ENCODE measurements around the gene LPAR2.
"Not testable (repeated sequence)": the region's sequence is repeated elsewhere in the genome, so short reads cannot be mapped to it uniquely, and the experiment has no call there.

The LPAR2 gene

GRCh38 chr19:19619181-19619848 lies 8.7 kb downstream of the LPAR2 start:
- no peak for TF ChIP-seq Cebpa-rat (IDR thresholded peaks at IDR 0.05)
- Histone ChIP-seq H4K20me1 (peaks cover 0 to 14% (median 0%) of the 10 kb centered on the region in 11 experiments; a peak in 3 of 22 replicates), H3K9ac (peak overlapping the region in 7 of 11 experiments; percentile 24 to 59 (median 50); a peak in 7 of 22 replicates), H3K4me2 (peak overlapping the region; percentile 61 to 97 (median 84)), H3K4me1 (peaks cover 15 to 32% (median 25%) of the 10 kb centered on the region in 10 experiments), H3K27me3 (no peaks in the 10 kb centered on the region), H3K9me3 (replicated peaks in 1 of 11) (no peaks in the 10 kb centered on the region), H3K4me3 (peak overlapping the region in 6 of 10 experiments; percentile 25 to 67 (median 47); a peak in 7 of 20 replicates), H3K27ac (peak overlapping the region in 4 of 11 experiments; percentile 3 to 67 (median 33); a peak in 4 of 22 replicates), H3K36me3 (peaks cover 0 to 23% (median 11%) of the 10 kb centered on the region in 11 experiments; a peak in 15 of 22 replicates)

GRCh38 chr19:19618219-19619051 lies 9.6 kb downstream of the LPAR2 start, which contains the start of gene PBX4:
PBX4 (minus strand) TSS chr19:19618687; CDS start chr19:19618629, 58 bp downstream.
- Histone ChIP-seq H4K20me1 (peaks cover 0 to 8% (median 0%) of the 10 kb centered on the region in 11 experiments; a peak in 2 of 22 replicates), H3K36me3 (peaks cover 0 to 14% (median 3%) of the 10 kb centered on the region in 11 experiments; a peak in 6 of 22 replicates), H3K4me3 (peak within 1 kb of the TSS; percentile 50 to 67 (median 54)), H3K4me2 (peak within 1 kb of the TSS; percentile 61 to 97 (median 84)), H3K4me1 (peaks cover 14 to 23% (median 18%) of the 10 kb centered on the region in 10 experiments), H3K9ac (peak within 1 kb of the TSS; percentile 50 to 74 (median 67); a peak in 20 of 22 replicates), H3K27me3 (no peaks in the 10 kb centered on the region), H3K9me3 (replicated peaks in 1 of 11) (no peaks in the 10 kb centered on the region), H3K27ac (peak within 1 kb of the TSS in 8 of 11 experiments; percentile 39 to 73 (median 54); a peak in 13 of 22 replicates)
- TF ChIP-seq Cebpa-rat (IDR thresholded peaks at IDR 0.05) = no peak

- no peak for TF ChIP-seq Cebpa-rat (IDR thresholded peaks at IDR 0.05)
- Histone ChIP-seq H3K27ac (no peak overlapping the region), H4K20me1 (peaks cover 0 to 4% (median 0%) of the 10 kb centered on the region in 11 experiments; a peak in 1 of 22 replicates), H3K9ac (no peak overlapping the region), H3K4me1 (peaks cover 14 to 21% (median 18%) of the 10 kb centered on the region in 10 experiments), H3K9me3 (replicated peaks in 1 of 11) (no peaks in the 10 kb centered on the region), H3K4me2 (no peak overlapping the region), H3K4me3 (no peak overlapping the region), H3K27me3 (no peaks in the 10 kb centered on the region), H3K36me3 (no peaks in the 10 kb centered on the region)
Observed at GRCh38 chr19:19615086-19615485, 12.9 kb downstream of the LPAR2 start.

- Histone ChIP-seq H3K9ac (no peak overlapping the region), H4K20me1 (no peaks in the 10 kb centered on the region), H3K27me3 (no peaks in the 10 kb centered on the region), H3K27ac (no peak overlapping the region), H3K9me3 (replicated peaks in 1 of 11) (no peaks in the 10 kb centered on the region), H3K4me2 (no peak overlapping the region), H3K36me3 (no peaks in the 10 kb centered on the region), H3K4me3 (no peak overlapping the region), H3K4me1 (peaks cover 6 to 18% (median 11%) of the 10 kb centered on the region in 10 experiments; a peak in 18 of 20 replicates)
- TF ChIP-seq Cebpa-rat (IDR thresholded peaks at IDR 0.05) = no peak
Observed at GRCh38 chr19:19613506-19613905, 14.5 kb downstream of the LPAR2 start.

GRCh38 chr19:19610376-19611202 lies 17.4 kb downstream of the LPAR2 start:
- Histone ChIP-seq H3K27me3 (no peaks in the 10 kb centered on the region), H3K4me2 (no peak overlapping the region), H3K36me3 (no peaks in the 10 kb centered on the region), H4K20me1 (no peaks in the 10 kb centered on the region), H3K4me1 (peaks cover 0 to 22% (median 15%) of the 10 kb centered on the region in 10 experiments; a peak in 17 of 20 replicates), H3K9me3 (replicated peaks in 1 of 11) (no peaks in the 10 kb centered on the region), H3K27ac (no peak overlapping the region), H3K9ac (no peak overlapping the region), H3K4me3 (no peak overlapping the region)
- TF ChIP-seq Cebpa-rat (IDR thresholded peaks at IDR 0.05) = no peak

GRCh38 chr19:19606686-19607085 lies 21.3 kb downstream of the LPAR2 start:
- H3K4me2 ChIP-seq = peak overlapping the region in 5 of 11 experiments; percentile 13 to 55 (median 48); a peak in 3 of 22 replicates
- peak overlapping the region in 1 of 11 experiments; percentile 29; a peak in 2 of 22 replicates for H3K27ac ChIP-seq

GRCh38 chr19:19606021-19606420 lies 22.0 kb downstream of the LPAR2 start:
- H3K27ac ChIP-seq = peak overlapping the region in 3 of 11 experiments; percentile 11 to 36 (median 29); a peak in 4 of 22 replicates
- no peaks in the 10 kb centered on the region for H4K20me1 ChIP-seq
- no peaks in the 10 kb centered on the region for H3K27me3 ChIP-seq
- H3K36me3 ChIP-seq = no peaks in the 10 kb centered on the region
- peak overlapping the region; percentile 3 to 55 (median 18); a peak in 14 of 22 replicates for H3K4me2 ChIP-seq
- no peaks in the 10 kb centered on the region for H3K9me3 ChIP-seq (replicated peaks in 1 of 11)
- H3K4me3 ChIP-seq = no peak overlapping the region
- no peak for TF ChIP-seq Cebpa-rat (IDR thresholded peaks at IDR 0.05)
- H3K9ac ChIP-seq = peak overlapping the region in 1 of 11 experiments; percentile 34; a peak in 2 of 22 replicates
- peaks cover 1 to 48% (median 31%) of the 10 kb centered on the region in 10 experiments; a peak in 19 of 20 replicates for H3K4me1 ChIP-seq

More at GRCh38 chr19:19606686-19607085, 21.3 kb downstream of the LPAR2 start:
- not testable (repeated sequence) for H3K4me3 ChIP-seq; H4K20me1 ChIP-seq; H3K9ac ChIP-seq; H3K9me3 ChIP-seq (replicated peaks in 1 of 11); H3K27me3 ChIP-seq; H3K36me3 ChIP-seq
- H3K4me1 ChIP-seq = peaks cover 0 to 41% (median 26%) of the 10 kb centered on the region in 10 experiments; a peak in 17 of 20 replicates

GRCh38 chr19:19602713-19603324 lies 25.2 kb downstream of the LPAR2 start:
- Histone ChIP-seq H3K27ac (no peak overlapping the region), H3K4me2 (peak overlapping the region in 8 of 11 experiments; percentile 33 to 59 (median 49); a peak in 16 of 22 replicates), H3K36me3 (no peaks in the 10 kb centered on the region)

More at GRCh38 chr19:19602713-19603324, 25.2 kb downstream of the LPAR2 start:
- H3K27me3 ChIP-seq = no peaks in the 10 kb centered on the region
- H3K4me1 ChIP-seq = peaks cover 19 to 68% (median 48%) of the 10 kb centered on the region in 10 experiments
- H3K4me3 ChIP-seq = no peak overlapping the region
- H4K20me1 ChIP-seq = no peaks in the 10 kb centered on the region
- no peak for TF ChIP-seq Cebpa-rat (IDR thresholded peaks at IDR 0.05)
- no peaks in the 10 kb centered on the region for H3K9me3 ChIP-seq (replicated peaks in 1 of 11)
- H3K9ac ChIP-seq = no peak overlapping the region
